ENCODE data around the gene PLCB4. TPM values are rescaled to one million over a fixed set of nuclear protein-coding genes. Genes with fewer than 3 reads are reported as not detected.

PLCB4 gene
- total RNA-seq, 1 experiment from 2014 or later, result 0.47 TPM

DNA sequence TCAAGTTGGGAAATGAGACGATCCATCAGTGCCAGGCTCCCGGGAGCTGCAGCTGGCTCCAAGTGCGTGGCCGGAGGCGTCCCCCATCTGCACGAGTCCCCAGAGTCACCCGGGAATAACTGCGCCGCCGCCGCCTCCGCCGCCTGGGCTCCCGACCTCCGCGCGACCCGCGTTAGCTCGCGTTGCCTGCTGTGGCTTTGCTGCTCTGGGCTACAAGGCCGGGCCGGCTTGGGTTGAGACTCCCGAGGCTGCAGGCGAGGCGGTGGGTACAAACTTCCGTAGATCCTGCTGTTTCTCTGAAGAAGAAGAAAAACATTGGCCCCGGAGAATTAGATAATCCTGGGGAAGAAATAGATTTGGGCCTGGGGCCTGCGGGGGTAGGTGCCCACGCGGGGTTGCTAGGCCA lies 438.1 kb downstream of the PLCB4 start:
- Histone ChIP-seq H3K9me3 (replicated peaks) (no peaks in the 10 kb centered on the region), H3K27me3 (peaks cover 16% of the 10 kb centered on the region; the same call in 1 of the 2 replicates)
- DNase-seq, result no peak

DNA sequence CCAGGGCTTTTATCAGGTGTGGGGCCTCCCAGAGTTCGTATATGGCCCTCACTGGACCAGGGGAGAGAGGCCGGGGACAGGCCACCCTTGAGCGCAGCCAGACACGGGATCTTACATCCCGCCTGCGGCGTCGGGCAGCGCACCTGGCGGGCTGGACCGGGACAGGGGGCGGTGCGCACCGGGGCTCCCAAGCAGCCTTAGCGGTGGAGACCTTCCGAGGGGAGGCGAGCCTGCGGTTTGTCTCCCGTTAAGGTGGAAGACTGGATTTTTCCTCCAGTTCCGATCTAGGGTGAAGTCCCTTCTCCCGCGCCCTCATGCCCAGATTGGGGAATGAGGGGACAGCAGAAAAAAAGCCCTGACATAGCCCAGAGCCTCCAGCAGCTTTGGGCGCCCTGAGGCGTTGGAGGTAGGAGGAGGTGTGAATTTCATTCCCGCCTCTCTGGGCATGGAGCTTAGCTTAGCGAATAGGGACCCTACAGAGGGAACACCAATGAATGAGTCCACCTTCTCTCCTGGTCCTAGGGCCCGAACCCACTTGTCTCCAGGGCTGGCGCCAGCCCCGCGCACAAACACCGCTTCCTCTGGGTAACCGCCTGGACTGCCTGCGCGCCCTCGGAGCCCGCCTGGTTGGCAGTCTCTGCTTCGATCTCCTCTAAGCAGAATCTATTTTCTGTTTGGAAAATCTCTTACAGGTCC lies 438.8 kb downstream of the PLCB4 start:
- no peak overlapping the region for H3K4me3 ChIP-seq
- H3K27ac ChIP-seq, result no peak overlapping the region
- no peaks in the 10 kb centered on the region for H3K9me3 ChIP-seq (replicated peaks)
- peaks cover 19% of the 10 kb centered on the region; the same call in 1 of the 2 replicates for H3K27me3 ChIP-seq
- DNase-seq, result no peak
- H3K36me3 ChIP-seq, result no peaks in the 10 kb centered on the region
- H3K4me1 ChIP-seq, result no peaks in the 10 kb centered on the region

More for the DNA sequence above, 438.1 kb downstream of the PLCB4 start:
- Histone ChIP-seq H3K27ac (no peak overlapping the region), H3K4me1 (no peaks in the 10 kb centered on the region), H3K4me3 (no peak overlapping the region), H3K36me3 (no peaks in the 10 kb centered on the region)

GRCh38 chr20:9508240-9508661 lies 439.4 kb downstream of the PLCB4 start:
- peaks cover 19% of the 10 kb centered on the region; the same call in 1 of the 2 replicates for H3K27me3 ChIP-seq

DNA sequence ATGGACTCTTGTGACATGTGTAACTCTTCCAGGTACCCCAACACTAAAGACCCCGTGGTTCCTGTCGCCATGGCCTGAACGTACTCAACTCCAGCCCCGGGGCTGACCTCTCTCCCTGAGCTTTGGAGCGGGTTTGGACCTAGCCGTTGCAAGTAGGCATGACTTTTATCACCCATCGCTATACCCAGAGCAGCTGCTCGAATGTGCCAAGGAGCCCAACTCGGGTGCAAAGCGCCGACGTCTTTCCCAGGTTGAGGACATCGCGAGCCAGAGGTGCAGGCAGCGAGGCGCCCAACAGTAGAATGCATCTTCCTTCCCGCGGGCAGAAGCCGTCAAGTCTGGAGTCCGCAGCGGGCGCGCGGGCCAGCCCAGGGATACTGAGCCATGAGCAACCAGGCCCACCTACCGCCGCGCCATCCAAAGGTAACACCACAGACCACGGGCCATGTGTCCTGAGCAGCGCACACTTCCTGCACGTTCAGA lies 439.9 kb downstream of the PLCB4 start:
- DNase-seq, result no peak
- no peaks in the 10 kb centered on the region for H3K4me1 ChIP-seq
- H3K27me3 ChIP-seq, result peaks cover 19% of the 10 kb centered on the region; the same call in 1 of the 2 replicates
- no peak overlapping the region for H3K4me3 ChIP-seq
- no peaks in the 10 kb centered on the region for H3K9me3 ChIP-seq (replicated peaks)
- no peaks in the 10 kb centered on the region for H3K36me3 ChIP-seq
- no peak overlapping the region for H3K27ac ChIP-seq

More at GRCh38 chr20:9508240-9508661, 439.4 kb downstream of the PLCB4 start:
- Histone ChIP-seq H3K27ac (no peak overlapping the region), H3K4me1 (no peaks in the 10 kb centered on the region), H3K4me3 (no peak overlapping the region), H3K36me3 (no peaks in the 10 kb centered on the region), H3K9me3 (replicated peaks) (no peaks in the 10 kb centered on the region)
- DNase-seq, result no peak

- peaks cover 15% of the 10 kb centered on the region; the same call in 1 of the 2 replicates for H3K27me3 ChIP-seq
- H3K27ac ChIP-seq, result no peak overlapping the region
- H3K36me3 ChIP-seq, result no peaks in the 10 kb centered on the region
- DNase-seq, result no peak
- H3K9me3 ChIP-seq (replicated peaks), result no peaks in the 10 kb centered on the region
- no peaks in the 10 kb centered on the region for H3K4me1 ChIP-seq
- no peak overlapping the region for H3K4me3 ChIP-seq
These were observed 440.4 kb downstream of the PLCB4 start for GRCh38 chr20:9509246-9509645.

GRCh38 chr20:9510911-9511310 lies 442.0 kb downstream of the PLCB4 start:
- Histone ChIP-seq H3K27ac (no peak overlapping the region), H3K36me3 (no peaks in the 10 kb centered on the region), H3K4me1 (no peaks in the 10 kb centered on the region), H3K9me3 (replicated peaks) (no peaks in the 10 kb centered on the region), H3K27me3 (peaks cover 10% of the 10 kb centered on the region; the same call in 1 of the 2 replicates), H3K4me3 (no peak overlapping the region)
- no peak for DNase-seq

DNA sequence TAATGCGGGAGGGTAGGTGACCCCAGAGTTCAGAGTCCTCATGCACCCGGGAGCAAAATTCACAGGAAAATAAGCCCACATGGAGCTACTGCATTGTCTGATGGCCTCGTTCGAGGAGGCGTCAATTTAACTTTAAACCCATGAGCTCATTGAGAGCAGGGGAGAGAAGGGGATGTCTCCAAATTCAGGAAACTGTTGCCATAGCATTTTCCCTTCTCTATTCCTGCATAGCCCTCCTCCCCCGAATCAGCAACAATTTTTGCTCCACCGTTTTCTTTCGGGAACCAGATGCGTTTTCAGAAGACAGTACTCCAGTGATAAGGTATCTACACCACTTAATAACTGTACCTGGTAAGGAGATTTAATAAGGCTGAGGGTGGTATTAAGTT lies 445.2 kb downstream of the PLCB4 start:
- DNase-seq, result no peak
- Histone ChIP-seq H3K27ac (no peak overlapping the region), H3K4me3 (no peak overlapping the region), H3K27me3 (peaks cover 10% of the 10 kb centered on the region; the same call in 1 of the 2 replicates), H3K36me3 (no peaks in the 10 kb centered on the region), H3K9me3 (replicated peaks) (no peaks in the 10 kb centered on the region), H3K4me1 (no peaks in the 10 kb centered on the region)

GRCh38 chr20:9514461-9515213 lies 445.8 kb downstream of the PLCB4 start, which contains the start of gene LAMP5:
Gene LAMP5, plus strand, starts transcription at chr20:9514590. Its CDS starts 263 bp downstream, at chr20:9514853.
- DNase-seq, result no peak
- Histone ChIP-seq H3K36me3 (no peaks in the 10 kb centered on the region), H3K27me3 (peaks cover 10% of the 10 kb centered on the region; the same call in 1 of the 2 replicates), H3K4me1 (no peaks in the 10 kb centered on the region), H3K27ac (no peak within 1 kb of the TSS), H3K4me3 (no peak within 1 kb of the TSS), H3K9me3 (replicated peaks) (no peaks in the 10 kb centered on the region)

- H3K27ac ChIP-seq, result no peak overlapping the region
- H3K27me3 ChIP-seq, result peaks cover 10% of the 10 kb centered on the region; the same call in 1 of the 2 replicates
- H3K9me3 ChIP-seq (replicated peaks), result no peaks in the 10 kb centered on the region
- H3K4me3 ChIP-seq, result no peak overlapping the region
- no peaks in the 10 kb centered on the region for H3K36me3 ChIP-seq
- DNase-seq, result no peak
- no peaks in the 10 kb centered on the region for H3K4me1 ChIP-seq
These were observed 446.3 kb downstream of the PLCB4 start for GRCh38 chr20:9515214-9515585.

GRCh38 chr20:9515741-9516233 lies 446.9 kb downstream of the PLCB4 start:
- H3K36me3 ChIP-seq, result no peaks in the 10 kb centered on the region
- no peaks in the 10 kb centered on the region for H3K4me1 ChIP-seq
- H3K4me3 ChIP-seq, result no peak overlapping the region
- no peaks in the 10 kb centered on the region for H3K9me3 ChIP-seq (replicated peaks)
- no peak overlapping the region for H3K27ac ChIP-seq
- no peak for DNase-seq
- H3K27me3 ChIP-seq, result peaks cover 7% of the 10 kb centered on the region; the same call in 1 of the 2 replicates

DNA sequence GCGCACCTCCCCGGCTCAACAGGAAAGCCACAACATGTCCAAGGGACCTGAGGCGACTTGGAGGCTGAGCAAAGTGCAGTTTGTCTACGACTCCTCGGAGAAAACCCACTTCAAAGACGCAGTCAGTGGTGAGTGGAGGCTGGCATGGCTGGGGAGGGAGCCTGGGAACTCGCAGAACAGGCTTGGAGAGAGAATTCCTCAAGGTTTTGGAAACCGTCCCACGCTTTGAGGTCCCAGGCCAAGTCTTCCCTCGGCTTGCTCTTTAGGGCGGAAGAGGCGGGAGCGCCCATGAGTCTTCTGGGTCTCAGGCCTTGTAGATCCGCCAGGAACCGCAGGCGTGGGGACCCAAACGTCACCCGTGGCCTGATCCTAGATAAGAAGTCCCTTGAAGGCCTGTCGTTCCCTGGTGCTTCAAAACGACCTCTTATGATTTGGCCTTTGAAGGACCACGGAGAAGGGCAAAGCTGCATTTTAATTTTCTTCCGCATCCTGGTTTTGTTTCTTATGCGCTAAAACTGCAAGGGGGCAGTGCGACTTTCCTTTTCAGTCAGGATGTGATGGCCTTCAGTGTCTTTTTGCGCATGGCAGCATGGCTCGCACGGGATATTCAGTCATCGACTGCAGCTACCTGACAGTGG lies 447.5 kb downstream of the PLCB4 start:
- H3K27me3 ChIP-seq, result peaks cover 7% of the 10 kb centered on the region; the same call in 1 of the 2 replicates
- DNase-seq, result no peak

GRCh38 chr20:9517297-9518162 lies 448.6 kb downstream of the PLCB4 start:
- Histone ChIP-seq H3K4me3 (no peak overlapping the region), H3K27me3 (no peaks in the 10 kb centered on the region), H3K4me1 (no peaks in the 10 kb centered on the region), H3K9me3 (replicated peaks) (no peaks in the 10 kb centered on the region), H3K36me3 (no peaks in the 10 kb centered on the region), H3K27ac (no peak overlapping the region)
- no peak for DNase-seq

More for the DNA sequence above, 447.5 kb downstream of the PLCB4 start:
- Histone ChIP-seq H3K4me3 (no peak overlapping the region), H3K27ac (no peak overlapping the region), H3K36me3 (no peaks in the 10 kb centered on the region), H3K9me3 (replicated peaks) (no peaks in the 10 kb centered on the region), H3K4me1 (no peaks in the 10 kb centered on the region)

DNA sequence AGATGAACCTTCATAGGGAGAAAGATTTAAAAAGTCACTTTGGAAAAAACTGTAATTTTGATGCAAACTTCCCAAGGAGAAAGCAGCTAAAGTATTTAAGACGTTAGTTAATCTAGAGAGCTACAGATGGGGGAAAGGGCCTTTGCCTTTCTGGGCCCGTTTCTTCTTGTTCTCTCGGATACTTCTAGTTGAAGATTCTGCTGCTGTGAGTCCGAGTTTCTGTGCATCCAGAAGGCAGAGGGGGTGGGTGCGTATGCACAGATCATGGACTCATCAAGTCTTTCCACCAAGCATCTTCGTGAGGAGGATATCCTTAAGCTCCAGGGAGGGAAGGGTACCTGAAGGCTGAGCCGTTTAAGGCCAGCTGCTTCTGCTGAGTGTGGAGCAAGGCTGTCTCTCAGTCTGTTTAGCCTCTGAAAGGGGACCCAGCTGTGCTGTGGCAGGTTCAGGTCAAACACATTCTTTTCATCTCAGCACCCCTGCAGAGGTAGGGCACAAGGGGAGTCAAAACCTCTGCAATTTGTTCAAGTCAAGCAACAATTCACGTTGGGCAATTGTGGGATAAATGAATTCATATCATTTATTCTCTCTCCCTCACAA lies 449.8 kb downstream of the PLCB4 start:
- no peak for DNase-seq
- no peaks in the 10 kb centered on the region for H3K36me3 ChIP-seq
- no peak overlapping the region for H3K27ac ChIP-seq
- H3K9me3 ChIP-seq (replicated peaks), result no peaks in the 10 kb centered on the region
- no peak overlapping the region for H3K4me3 ChIP-seq
- H3K27me3 ChIP-seq, result no peaks in the 10 kb centered on the region
- no peaks in the 10 kb centered on the region for H3K4me1 ChIP-seq

Data from SJCRH30 (cell line).